Measurements from ENCODE around the gene EPHB1.

The EPHB1 gene

DNA sequence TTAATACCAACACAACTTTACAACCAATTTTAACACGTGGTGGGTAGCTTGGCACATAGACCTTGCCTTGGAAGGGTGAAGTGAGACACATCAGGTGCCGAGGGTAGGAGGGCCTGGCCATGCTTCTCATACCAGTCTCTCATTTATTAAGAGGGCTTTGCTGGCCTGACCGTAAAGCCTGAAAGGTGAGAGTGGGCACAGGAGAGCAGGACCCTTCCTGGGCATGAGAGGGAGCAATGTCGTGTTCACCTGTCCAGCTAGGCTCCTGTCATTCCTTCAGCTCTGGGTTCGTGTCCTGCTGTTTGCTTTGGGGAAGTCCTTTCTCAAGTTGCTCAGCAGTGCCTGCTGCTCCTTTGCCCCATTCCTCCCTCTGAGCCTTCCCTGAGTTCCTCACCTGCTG is 294.4 kb downstream of the EPHB1 start:
- TF ChIP-seq POLR2AphosphoS5 (IDR thresholded peaks at IDR 0.05; ENCODE audit: borderline replicate concordance, low read depth, low read length) (no peak), FOXP2 (optimal IDR thresholded peaks at IDR 0.05; ENCODE audit: control extremely low read depth, extremely low read length, insufficient read depth) (no peak), EZH2 (IDR thresholded peaks at IDR 0.05) (no peak)
- DNase-seq (ENCODE audit: low read depth, low spot score), result no peak
- Histone ChIP-seq H3K27ac (no peak overlapping the region), H3K4me3 (no peak overlapping the region), H3K9ac (ENCODE audit: insufficient read length) (no peak overlapping the region), H3K9me3 (ENCODE audit: low read depth, low read length) (no peaks in the 10 kb centered on the region), H3K36me3 (ENCODE audit: insufficient read depth, low read length) (no peaks in the 10 kb centered on the region)

DNA sequence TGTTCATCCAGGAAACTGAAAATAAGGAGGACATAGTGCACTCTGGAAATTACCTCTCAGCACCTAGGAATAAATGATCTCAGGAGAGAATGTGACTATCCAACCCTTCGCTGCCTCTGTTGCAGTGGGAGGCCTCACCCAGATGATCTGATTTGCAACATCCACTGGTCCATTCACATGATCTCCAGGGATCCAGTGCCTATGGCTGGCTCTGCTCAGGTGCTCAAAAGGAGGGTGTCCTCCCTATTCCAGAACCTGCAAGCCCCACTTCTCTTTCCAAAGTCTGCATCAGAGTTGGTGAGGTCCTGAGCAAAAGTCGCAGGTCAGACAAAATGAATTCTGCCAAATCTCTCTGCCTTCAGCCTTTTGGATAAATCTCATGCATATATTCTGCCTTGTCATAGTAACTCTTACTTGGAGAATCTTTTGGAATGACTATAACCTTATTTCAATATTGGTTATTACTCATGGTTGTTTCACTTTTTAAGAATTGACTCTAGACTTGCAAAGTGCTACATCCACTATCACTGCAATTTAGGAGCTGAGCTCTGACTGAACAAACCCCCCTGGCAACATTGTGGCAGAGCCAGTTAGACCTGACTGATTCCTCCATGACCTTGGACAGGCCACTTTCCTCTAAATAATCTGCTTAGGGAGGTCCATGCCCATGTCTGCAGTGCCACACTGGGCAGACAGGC is 295.1 kb downstream of the EPHB1 start:
- no peak for DNase-seq (ENCODE audit: low read depth, low spot score)
- H3K9me3 ChIP-seq (ENCODE audit: low read depth, low read length), result no peaks in the 10 kb centered on the region
- no peak overlapping the region for H3K4me3 ChIP-seq
- no peak overlapping the region for H3K9ac ChIP-seq (ENCODE audit: insufficient read length)
- H3K27ac ChIP-seq, result no peak overlapping the region
- no peaks in the 10 kb centered on the region for H3K36me3 ChIP-seq (ENCODE audit: insufficient read depth, low read length)
- TF ChIP-seq POLR2AphosphoS5 (IDR thresholded peaks at IDR 0.05; ENCODE audit: borderline replicate concordance, low read depth, low read length) (no peak), EZH2 (IDR thresholded peaks at IDR 0.05) (no peak), FOXP2 (optimal IDR thresholded peaks at IDR 0.05; ENCODE audit: control extremely low read depth, extremely low read length, insufficient read depth) (no peak)

DNA sequence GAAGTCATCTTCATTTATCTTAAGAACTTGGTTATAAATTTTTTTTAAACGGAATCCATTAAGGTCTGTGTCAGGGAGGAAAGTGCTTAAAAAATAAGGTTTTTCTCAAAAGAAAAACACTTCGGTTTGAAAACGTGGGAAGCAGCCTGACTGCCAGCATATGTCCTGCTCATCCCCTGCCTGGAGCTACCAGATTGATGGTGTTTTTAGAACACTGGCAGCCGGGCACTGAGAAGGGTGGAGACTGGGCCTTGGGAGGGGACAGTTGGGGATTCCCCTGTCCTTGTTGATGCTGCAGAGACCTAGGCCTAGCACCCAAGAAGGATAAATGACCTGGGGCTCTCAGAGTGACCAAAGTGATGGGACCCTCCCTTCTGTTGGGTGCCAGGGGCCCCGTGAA is 296.9 kb downstream of the EPHB1 start:
- H3K36me3 ChIP-seq (ENCODE audit: insufficient read depth, low read length), result no peaks in the 10 kb centered on the region
- no peak overlapping the region for H3K4me3 ChIP-seq
- H3K9ac ChIP-seq (ENCODE audit: insufficient read length), result no peak overlapping the region
- DNase-seq (ENCODE audit: low read depth, low spot score), result no peak
- TF ChIP-seq POLR2AphosphoS5 (IDR thresholded peaks at IDR 0.05; ENCODE audit: borderline replicate concordance, low read depth, low read length) (no peak), EZH2 (IDR thresholded peaks at IDR 0.05) (no peak), FOXP2 (optimal IDR thresholded peaks at IDR 0.05; ENCODE audit: control extremely low read depth, extremely low read length, insufficient read depth) (no peak)
- H3K9me3 ChIP-seq (ENCODE audit: low read depth, low read length), result no peaks in the 10 kb centered on the region
- H3K27ac ChIP-seq, result no peak overlapping the region

DNA sequence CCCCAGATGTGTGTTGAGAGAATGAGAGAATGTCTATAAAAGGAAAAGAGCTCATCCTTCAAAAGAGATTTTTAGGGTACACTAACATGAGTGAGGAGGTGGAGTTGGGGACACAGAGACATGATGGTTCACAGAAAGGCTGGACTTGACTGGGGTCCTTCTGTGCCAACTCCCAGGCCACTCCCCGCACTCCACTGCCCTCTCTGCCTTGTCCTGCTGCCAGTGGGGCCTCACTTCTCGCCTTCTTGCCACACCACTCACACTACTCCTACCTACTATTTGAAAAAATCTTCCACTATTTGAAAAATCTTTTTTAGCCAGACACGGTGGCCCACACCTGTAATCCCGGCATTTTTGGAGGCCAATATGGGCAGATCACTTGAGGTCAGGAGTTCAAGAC is 298.1 kb downstream of the EPHB1 start:
- Histone ChIP-seq H3K27ac (no peak overlapping the region), H3K36me3 (ENCODE audit: insufficient read depth, low read length) (no peaks in the 10 kb centered on the region), H3K4me3 (no peak overlapping the region), H3K9ac (ENCODE audit: insufficient read length) (no peak overlapping the region), H3K9me3 (ENCODE audit: low read depth, low read length) (no peaks in the 10 kb centered on the region)
- TF ChIP-seq EZH2 (IDR thresholded peaks at IDR 0.05) (no peak), FOXP2 (optimal IDR thresholded peaks at IDR 0.05; ENCODE audit: control extremely low read depth, extremely low read length, insufficient read depth) (no peak), POLR2AphosphoS5 (IDR thresholded peaks at IDR 0.05; ENCODE audit: borderline replicate concordance, low read depth, low read length) (no peak)
- no peak for DNase-seq (ENCODE audit: low read depth, low spot score)

DNA sequence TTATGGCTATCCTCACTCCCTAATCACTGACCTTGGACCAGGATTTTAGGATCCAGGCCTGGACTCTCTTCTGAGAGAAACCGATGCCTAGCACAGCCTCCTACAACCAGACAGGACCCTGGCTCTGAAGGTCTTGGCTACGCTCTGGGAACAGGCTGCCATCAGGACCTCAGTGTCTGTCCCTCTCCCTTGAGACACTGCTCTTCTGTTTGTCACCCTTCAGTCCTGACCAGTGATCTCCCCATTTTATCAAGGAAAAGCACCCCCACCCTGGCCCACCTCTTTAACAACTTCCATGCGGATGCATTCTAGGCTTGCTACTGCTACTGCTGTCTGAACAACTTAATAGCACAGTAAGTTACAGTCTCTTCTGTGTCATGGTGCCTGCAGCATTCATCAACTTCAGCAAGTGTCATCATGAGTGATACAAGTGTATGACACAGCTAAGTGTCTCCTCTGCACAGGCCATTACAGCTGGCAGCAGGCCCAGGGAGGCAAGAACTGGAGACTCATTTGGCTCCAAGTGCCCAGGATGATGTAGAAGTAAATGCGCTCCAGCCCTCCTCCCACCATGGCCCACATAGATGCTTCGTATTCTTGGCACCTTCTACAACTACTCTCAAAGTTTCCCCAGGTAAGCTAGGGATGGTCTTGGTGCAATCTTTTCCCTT is 302.4 kb downstream of the EPHB1 start:
- no peak for DNase-seq (ENCODE audit: low read depth, low spot score)
- Histone ChIP-seq H3K9me3 (ENCODE audit: low read depth, low read length) (no peaks in the 10 kb centered on the region), H3K4me3 (no peak overlapping the region), H3K27ac (no peak overlapping the region), H3K9ac (ENCODE audit: insufficient read length) (no peak overlapping the region), H3K36me3 (ENCODE audit: insufficient read depth, low read length) (no peaks in the 10 kb centered on the region)
- no peak for TF ChIP-seq EZH2 (IDR thresholded peaks at IDR 0.05)
- no peak for TF ChIP-seq FOXP2 (optimal IDR thresholded peaks at IDR 0.05; ENCODE audit: control extremely low read depth, extremely low read length, insufficient read depth)
- no peak for TF ChIP-seq POLR2AphosphoS5 (IDR thresholded peaks at IDR 0.05; ENCODE audit: borderline replicate concordance, low read depth, low read length)

DNA sequence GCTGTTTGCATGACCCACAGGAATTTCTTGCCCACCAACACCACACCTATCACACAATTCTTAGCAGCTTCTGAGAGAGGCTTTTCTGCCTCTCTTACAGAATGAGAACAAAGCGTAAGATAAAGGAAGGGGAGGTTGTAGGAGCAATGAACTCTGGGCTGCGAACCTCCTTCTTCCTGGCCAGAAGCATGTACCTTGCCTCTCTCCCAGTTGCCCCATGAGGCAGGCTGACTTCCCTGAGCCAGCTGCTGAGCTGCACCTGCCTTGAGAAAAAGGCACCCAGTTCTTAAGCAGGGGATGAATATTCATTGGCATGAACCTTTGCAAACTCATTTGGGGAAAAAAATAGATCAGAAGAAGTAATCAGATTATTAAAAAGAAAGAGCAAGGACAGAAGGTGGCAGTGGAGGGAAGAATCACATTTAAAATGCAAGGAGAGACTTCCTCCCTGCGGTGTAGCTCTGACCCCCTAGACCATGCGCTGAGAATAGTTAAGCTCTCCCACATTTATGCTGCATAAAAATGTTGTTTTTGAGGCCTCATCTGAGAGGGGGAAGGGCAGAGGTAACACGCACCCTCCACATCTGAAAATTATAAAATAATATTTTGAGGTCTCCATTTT is 304.8 kb downstream of the EPHB1 start:
- no peak for TF ChIP-seq POLR2AphosphoS5 (IDR thresholded peaks at IDR 0.05; ENCODE audit: borderline replicate concordance, low read depth, low read length)
- TF ChIP-seq EZH2 (IDR thresholded peaks at IDR 0.05), result no peak
- TF ChIP-seq FOXP2 (optimal IDR thresholded peaks at IDR 0.05; ENCODE audit: control extremely low read depth, extremely low read length, insufficient read depth), result no peak

DNA sequence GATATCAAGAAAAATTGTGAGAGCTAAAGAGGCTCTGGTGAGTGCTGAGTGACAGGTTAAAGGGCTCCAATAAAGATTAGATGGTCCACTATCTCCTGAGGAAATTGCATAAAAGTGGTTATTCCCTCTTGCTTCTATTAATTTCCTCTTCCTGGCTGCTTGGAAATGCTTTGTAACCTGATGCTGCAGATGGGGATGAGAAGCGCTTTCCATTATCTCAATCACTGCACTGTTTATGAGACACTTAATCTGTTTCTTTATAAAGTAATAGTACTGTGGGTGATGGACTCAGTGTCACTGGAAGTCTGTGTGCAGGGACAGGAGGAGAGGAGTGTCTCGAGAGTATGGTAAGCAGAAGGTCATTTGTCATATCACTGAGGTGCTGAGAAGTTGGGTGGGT is 305.3 kb downstream of the EPHB1 start:
- no peak overlapping the region for H3K4me3 ChIP-seq
- no peak for DNase-seq (ENCODE audit: low read depth, low spot score)
- no peak overlapping the region for H3K27ac ChIP-seq
- no peaks in the 10 kb centered on the region for H3K9me3 ChIP-seq (ENCODE audit: low read depth, low read length)
- TF ChIP-seq POLR2AphosphoS5 (IDR thresholded peaks at IDR 0.05; ENCODE audit: borderline replicate concordance, low read depth, low read length), result no peak
- TF ChIP-seq EZH2 (IDR thresholded peaks at IDR 0.05), result no peak
- no peak for TF ChIP-seq FOXP2 (optimal IDR thresholded peaks at IDR 0.05; ENCODE audit: control extremely low read depth, extremely low read length, insufficient read depth)
- no peaks in the 10 kb centered on the region for H3K36me3 ChIP-seq (ENCODE audit: insufficient read depth, low read length)
- no peak overlapping the region for H3K9ac ChIP-seq (ENCODE audit: insufficient read length)

More for the DNA sequence above, 304.8 kb downstream of the EPHB1 start:
- Histone ChIP-seq H3K9ac (ENCODE audit: insufficient read length) (no peak overlapping the region), H3K4me3 (no peak overlapping the region), H3K9me3 (ENCODE audit: low read depth, low read length) (no peaks in the 10 kb centered on the region), H3K27ac (no peak overlapping the region), H3K36me3 (ENCODE audit: insufficient read depth, low read length) (no peaks in the 10 kb centered on the region)
- no peak for DNase-seq (ENCODE audit: low read depth, low spot score)

DNA sequence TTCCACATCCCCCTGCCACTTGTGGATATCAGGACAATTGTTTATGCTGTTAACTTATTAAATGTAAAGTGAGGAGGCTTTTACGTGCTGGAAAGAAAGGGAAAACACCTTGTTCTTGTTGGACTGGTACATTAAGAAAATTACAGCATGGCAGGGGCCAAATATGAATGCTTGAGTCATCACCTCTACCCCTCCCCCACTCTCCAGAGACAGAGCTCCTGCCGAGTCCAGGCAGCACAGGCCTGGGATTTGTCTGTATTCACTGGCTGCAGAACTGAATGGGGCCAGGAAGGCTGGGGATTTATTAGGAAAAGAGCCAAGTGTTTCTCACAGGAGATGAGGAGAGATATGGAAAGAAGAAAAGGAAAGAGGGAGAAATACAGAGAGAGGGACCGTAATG is 308.9 kb downstream of the EPHB1 start:
- no peak for DNase-seq (ENCODE audit: low read depth, low spot score)
- H3K36me3 ChIP-seq (ENCODE audit: insufficient read depth, low read length), result no peaks in the 10 kb centered on the region
- no peak overlapping the region for H3K4me3 ChIP-seq
- TF ChIP-seq FOXP2 (optimal IDR thresholded peaks at IDR 0.05; ENCODE audit: control extremely low read depth, extremely low read length, insufficient read depth) (no peak), POLR2AphosphoS5 (IDR thresholded peaks at IDR 0.05; ENCODE audit: borderline replicate concordance, low read depth, low read length) (no peak), EZH2 (IDR thresholded peaks at IDR 0.05) (no peak)
- no peak overlapping the region for H3K27ac ChIP-seq
- no peak overlapping the region for H3K9ac ChIP-seq (ENCODE audit: insufficient read length)
- no peaks in the 10 kb centered on the region for H3K9me3 ChIP-seq (ENCODE audit: low read depth, low read length)
